ENCODE results near the gene FTCD. TPM values are rescaled to one million over a fixed set of nuclear protein-coding genes. Genes with fewer than 3 reads are reported as not detected.

Gene FTCD
- total and polyA plus RNA-seq, 9 of the 15 experiments (the other 6 are each of a cell fraction or from before 2014, with no cell fraction given) = 0.11 to 1.6 (median 0.67) TPM; not detected in 5

- H3K9ac ChIP-seq (ENCODE audit: insufficient read depth in 1 of 2, low read depth in 2 of 2, low read length in 2 of 2) = no peak overlapping the region
- H3K4me2 ChIP-seq (ENCODE audit: insufficient read depth, low read length) = no peak overlapping the region
- no peak overlapping the region for H3K4me3 ChIP-seq
- H3K79me2 ChIP-seq (ENCODE audit: control insufficient read depth, insufficient read depth, low read length) = no peaks in the 10 kb centered on the region
- no peak for TF ChIP-seq ZNF140 (CRISPR knock-in tag; IDR thresholded peaks at IDR 0.05)
- no peak for TF ChIP-seq ZBTB26 (CRISPR knock-in tag; IDR thresholded peaks at IDR 0.05)
- BruUV-seq (replicated peaks) = no TSS peak
- 15% methylated on average over 10 of the region's 12 CpGs for WGBS (ENCODE audit: insufficient coverage, low coverage, missing lambda C conversion rate)
- CTCF ChIA-PET (ENCODE audit: low intra/inter-chr PET ratio) = no interaction called here
- H3K27ac ChIP-seq (ENCODE audit: extremely low read depth, low read depth, low read length) = no peak overlapping the region
- no peaks in the 10 kb centered on the region for H3K36me3 ChIP-seq (ENCODE audit: control insufficient read depth, insufficient read depth, low read length)
- peaks cover 0 to 29% of the 10 kb centered on the region in 2 experiments; a peak in 2 of 5 replicates for H3K4me1 ChIP-seq (replicated peaks in 1 of 2; ENCODE audit: control insufficient read depth in 2 of 2, insufficient read depth in 2 of 2, low read length in 2 of 2)
- no peak for DNase-seq (ENCODE audit: extremely low read depth in 1 of 4, low spot score in 3 of 4)
- no peaks in the 10 kb centered on the region; the same call in 1 of the 2 replicates for H3K9me3 ChIP-seq (replicated peaks; ENCODE audit: control insufficient read depth, insufficient read depth, low read depth, low read length)
- no peak overlapping the region for H2AFZ ChIP-seq (ENCODE audit: low read depth, low read length)
- POLR2A ChIA-PET = interaction anchor here (0.6 kb wide), 1 partner anchor 32 kb away, joined by 3 read pairs; no protein-coding TSS in a partner anchor
- H3K27me3 ChIP-seq (ENCODE audit: control insufficient read depth in 2 of 2, insufficient read depth in 2 of 2, low read length in 2 of 2) = peaks cover 13 to 53% of the 10 kb centered on the region in 2 experiments; a peak in 4 of 5 replicates
- intact Hi-C loops (cut with micrococcal nuclease) (no loop called here), in situ Hi-C loops (cut with MboI) (no loop called here)
- ATAC-seq = no peak
- FAIRE-seq = no peak
- no peaks in the 10 kb centered on the region for H3K9me1 ChIP-seq (ENCODE audit: control insufficient read depth, insufficient read depth, low read length)
- no peaks in the 10 kb centered on the region; the same call in 1 of the 2 replicates for H4K20me1 ChIP-seq (replicated peaks; ENCODE audit: control insufficient read depth, insufficient read depth, low read length)
These were observed 44.2 kb downstream of the FTCD start for GRCh38 chr21:46111193-46111571.

- ATAC-seq = peak; percentile 61
- Histone ChIP-seq H3K4me1 (replicated peaks in 1 of 2; ENCODE audit: control insufficient read depth in 2 of 2, insufficient read depth in 2 of 2, low read length in 2 of 2) (peaks cover 0 to 25% of the 10 kb centered on the region in 2 experiments; a peak in 2 of 5 replicates), H3K9ac (ENCODE audit: insufficient read depth in 1 of 2, low read depth in 2 of 2, low read length in 2 of 2) (no peak overlapping the region), H3K4me3 (no peak overlapping the region), H3K27ac (ENCODE audit: extremely low read depth, low read depth, low read length) (no peak overlapping the region), H2AFZ (ENCODE audit: low read depth, low read length) (no peak overlapping the region), H3K9me1 (ENCODE audit: control insufficient read depth, insufficient read depth, low read length) (no peaks in the 10 kb centered on the region), H3K9me3 (replicated peaks; ENCODE audit: control insufficient read depth, insufficient read depth, low read depth, low read length) (no peaks in the 10 kb centered on the region; the same call in 1 of the 2 replicates), H3K4me2 (ENCODE audit: insufficient read depth, low read length) (no peak overlapping the region), H3K36me3 (ENCODE audit: control insufficient read depth, insufficient read depth, low read length) (no peaks in the 10 kb centered on the region), H3K79me2 (ENCODE audit: control insufficient read depth, insufficient read depth, low read length) (no peaks in the 10 kb centered on the region), H4K20me1 (replicated peaks; ENCODE audit: control insufficient read depth, insufficient read depth, low read length) (no peaks in the 10 kb centered on the region; the same call in 1 of the 2 replicates), H3K27me3 (ENCODE audit: control insufficient read depth in 2 of 2, insufficient read depth in 2 of 2, low read length in 2 of 2) (peaks cover 10 to 48% of the 10 kb centered on the region in 2 experiments; a peak in 4 of 5 replicates)
- in situ Hi-C loops (cut with MboI) (no loop called here), intact Hi-C loops (cut with micrococcal nuclease) (no loop called here)
- peak in 2 of 4 experiments; percentile 8 to 12 for DNase-seq (ENCODE audit: extremely low read depth in 1 of 4, low spot score in 3 of 4)
- no TSS peak for BruUV-seq (replicated peaks)
- FAIRE-seq = no peak
- ChIA-PET CTCF (ENCODE audit: low intra/inter-chr PET ratio) (no interaction called here), POLR2A (interaction anchor here (0.6 kb wide), 1 partner anchor 33 kb away, joined by 3 read pairs; no protein-coding TSS in a partner anchor)
- TF ChIP-seq DPF2 (IDR thresholded peaks at IDR 0.05) = no peak
- TF ChIP-seq MXD1 (CRISPR knock-in tag; IDR thresholded peaks at IDR 0.05; ENCODE audit: borderline replicate concordance, poor library complexity, severe bottlenecking) = no peak
- no peak for TF ChIP-seq ZNF436 (CRISPR knock-in tag; IDR thresholded peaks at IDR 0.05)
- TF ChIP-seq TOE1 (IDR thresholded peaks at IDR 0.05; ENCODE audit: borderline replicate concordance) = no peak
- no peak for TF ChIP-seq TOE1 (CRISPR knock-in tag; IDR thresholded peaks at IDR 0.05; ENCODE audit: borderline replicate concordance, low read depth)
- no peak for TF ChIP-seq MTA3 (IDR thresholded peaks at IDR 0.05; ENCODE audit: borderline replicate concordance)
- 3% methylated on average over 20 of the region's 20 CpGs for WGBS (ENCODE audit: insufficient coverage, low coverage, missing lambda C conversion rate)
These were observed 44.7 kb downstream of the FTCD start for GRCh38 chr21:46110499-46111192.
